ENCODE data around the gene TIMM50.

Gene TIMM50

DNA sequence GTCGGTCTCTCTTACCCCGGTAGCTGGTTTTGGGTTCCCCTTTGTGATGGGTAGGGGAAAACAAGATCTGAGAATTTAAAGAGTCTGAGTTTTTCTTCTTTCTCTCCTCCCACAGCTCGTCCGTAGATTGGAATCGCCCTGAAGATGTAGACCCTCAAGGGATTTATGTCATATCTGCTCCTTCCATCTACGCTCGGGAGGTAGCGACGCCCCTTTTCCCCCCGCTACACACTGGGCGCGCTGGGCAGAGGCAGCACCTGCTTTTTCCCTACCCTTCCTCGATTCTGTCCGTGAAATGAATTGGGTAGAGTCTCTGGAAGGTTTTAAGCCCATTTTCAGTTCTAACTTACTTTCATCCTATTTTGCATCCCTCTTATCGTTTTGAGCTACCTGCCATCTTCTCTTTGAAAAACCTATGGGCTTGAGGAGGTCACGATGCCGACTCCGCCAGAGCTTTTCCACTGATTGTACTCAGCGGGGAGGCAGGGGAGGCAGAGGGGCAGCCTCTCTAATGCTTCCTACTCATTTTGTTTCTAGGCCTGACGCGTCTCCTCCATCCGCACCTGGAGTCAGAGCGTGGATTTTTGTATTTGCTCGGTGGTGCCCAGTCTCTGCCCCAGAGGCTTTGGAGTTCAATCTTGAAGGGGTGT is 27.2 kb downstream of the TIMM50 start:
- TF ChIP-seq, protein P1, sequence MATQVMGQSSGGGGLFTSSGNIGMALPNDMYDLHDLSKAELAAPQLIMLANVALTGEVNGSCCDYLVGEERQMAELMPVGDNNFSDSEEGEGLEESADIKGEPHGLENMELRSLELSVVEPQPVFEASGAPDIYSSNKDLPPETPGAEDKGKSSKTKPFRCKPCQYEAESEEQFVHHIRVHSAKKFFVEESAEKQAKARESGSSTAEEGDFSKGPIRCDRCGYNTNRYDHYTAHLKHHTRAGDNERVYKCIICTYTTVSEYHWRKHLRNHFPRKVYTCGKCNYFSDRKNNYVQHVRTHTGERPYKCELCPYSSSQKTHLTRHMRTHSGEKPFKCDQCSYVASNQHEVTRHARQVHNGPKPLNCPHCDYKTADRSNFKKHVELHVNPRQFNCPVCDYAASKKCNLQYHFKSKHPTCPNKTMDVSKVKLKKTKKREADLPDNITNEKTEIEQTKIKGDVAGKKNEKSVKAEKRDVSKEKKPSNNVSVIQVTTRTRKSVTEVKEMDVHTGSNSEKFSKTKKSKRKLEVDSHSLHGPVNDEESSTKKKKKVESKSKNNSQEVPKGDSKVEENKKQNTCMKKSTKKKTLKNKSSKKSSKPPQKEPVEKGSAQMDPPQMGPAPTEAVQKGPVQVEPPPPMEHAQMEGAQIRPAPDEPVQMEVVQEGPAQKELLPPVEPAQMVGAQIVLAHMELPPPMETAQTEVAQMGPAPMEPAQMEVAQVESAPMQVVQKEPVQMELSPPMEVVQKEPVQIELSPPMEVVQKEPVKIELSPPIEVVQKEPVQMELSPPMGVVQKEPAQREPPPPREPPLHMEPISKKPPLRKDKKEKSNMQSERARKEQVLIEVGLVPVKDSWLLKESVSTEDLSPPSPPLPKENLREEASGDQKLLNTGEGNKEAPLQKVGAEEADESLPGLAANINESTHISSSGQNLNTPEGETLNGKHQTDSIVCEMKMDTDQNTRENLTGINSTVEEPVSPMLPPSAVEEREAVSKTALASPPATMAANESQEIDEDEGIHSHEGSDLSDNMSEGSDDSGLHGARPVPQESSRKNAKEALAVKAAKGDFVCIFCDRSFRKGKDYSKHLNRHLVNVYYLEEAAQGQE (IDR thresholded peaks at IDR 0.05; ENCODE audit: insufficient read depth in 1 of 2, low read depth in 2 of 2, low read length in 2 of 2): no peak
- TF ChIP-seq SIN3A (IDR thresholded peaks at IDR 0.05; ENCODE audit: borderline replicate concordance, insufficient read depth, low read length): no peak
- TF ChIP-seq FOXP2 (optimal IDR thresholded peaks at IDR 0.05; ENCODE audit: borderline replicate concordance, extremely low read depth, extremely low read length, insufficient read depth): no peak
- no peak for TF ChIP-seq TAF1 (IDR thresholded peaks at IDR 0.05; ENCODE audit: borderline replicate concordance, insufficient read depth, low read length)
- no peak for TF ChIP-seq POLR2AphosphoS5 (IDR thresholded peaks at IDR 0.05; ENCODE audit: low read depth, low read length)

DNA sequence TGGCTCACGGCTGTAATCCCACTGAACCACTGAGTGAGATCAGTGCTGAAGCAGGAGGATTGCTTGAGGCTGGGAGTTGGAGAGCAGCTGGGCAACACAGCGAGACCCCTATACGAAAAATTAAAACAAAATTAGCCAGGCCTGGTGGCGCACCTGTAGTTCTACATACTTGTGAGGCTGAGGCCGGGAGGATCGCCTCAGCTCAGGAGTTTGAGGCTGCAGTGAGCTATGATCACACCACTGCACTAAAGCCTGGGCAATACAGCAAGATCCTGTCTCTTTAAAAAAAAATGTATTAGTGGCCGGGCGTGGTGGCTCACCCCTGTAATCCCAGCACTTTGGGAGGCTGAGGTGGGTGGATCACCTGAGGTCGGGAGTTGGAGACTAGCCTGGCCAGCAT is 28.0 kb downstream of the TIMM50 start:
- TF ChIP-seq FOXP2 (optimal IDR thresholded peaks at IDR 0.05; ENCODE audit: borderline replicate concordance, extremely low read depth, extremely low read length, insufficient read depth): no peak
- TF ChIP-seq POLR2AphosphoS5 (IDR thresholded peaks at IDR 0.05; ENCODE audit: low read depth, low read length): no peak
- TF ChIP-seq, protein P1 (IDR thresholded peaks at IDR 0.05; ENCODE audit: insufficient read depth in 1 of 2, low read depth in 2 of 2, low read length in 2 of 2): no peak
- no peak for TF ChIP-seq SIN3A (IDR thresholded peaks at IDR 0.05; ENCODE audit: borderline replicate concordance, insufficient read depth, low read length)
- no peak for TF ChIP-seq TAF1 (IDR thresholded peaks at IDR 0.05; ENCODE audit: borderline replicate concordance, insufficient read depth, low read length)

DNA sequence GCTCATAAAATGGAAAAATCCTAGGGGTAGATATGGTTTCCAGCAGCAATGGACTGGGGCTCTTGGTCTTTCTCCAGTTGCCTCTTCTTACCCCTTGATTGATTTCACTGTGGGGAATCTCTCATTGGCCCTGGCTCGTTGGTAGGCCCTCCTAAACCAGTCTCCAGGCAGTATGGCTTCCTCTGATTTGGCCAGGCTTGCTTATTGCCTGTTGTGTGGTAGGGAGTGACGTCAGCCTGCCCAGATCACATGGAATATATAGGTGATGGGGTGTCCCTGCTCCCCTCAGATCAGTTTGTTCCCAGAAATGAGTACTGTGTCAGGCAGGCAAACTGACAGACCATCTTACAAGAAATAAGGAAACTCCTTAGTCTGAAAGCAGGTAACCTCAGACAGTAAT is 28.6 kb downstream of the TIMM50 start:
- TF ChIP-seq TAF1 (IDR thresholded peaks at IDR 0.05; ENCODE audit: borderline replicate concordance, insufficient read depth, low read length) (no peak), FOXP2 (optimal IDR thresholded peaks at IDR 0.05; ENCODE audit: borderline replicate concordance, extremely low read depth, extremely low read length, insufficient read depth) (no peak), POLR2AphosphoS5 (IDR thresholded peaks at IDR 0.05; ENCODE audit: low read depth, low read length) (no peak), SIN3A (IDR thresholded peaks at IDR 0.05; ENCODE audit: borderline replicate concordance, insufficient read depth, low read length) (no peak)
- TF ChIP-seq, protein P1 (IDR thresholded peaks at IDR 0.05; ENCODE audit: insufficient read depth in 1 of 2, low read depth in 2 of 2, low read length in 2 of 2): no peak

DNA sequence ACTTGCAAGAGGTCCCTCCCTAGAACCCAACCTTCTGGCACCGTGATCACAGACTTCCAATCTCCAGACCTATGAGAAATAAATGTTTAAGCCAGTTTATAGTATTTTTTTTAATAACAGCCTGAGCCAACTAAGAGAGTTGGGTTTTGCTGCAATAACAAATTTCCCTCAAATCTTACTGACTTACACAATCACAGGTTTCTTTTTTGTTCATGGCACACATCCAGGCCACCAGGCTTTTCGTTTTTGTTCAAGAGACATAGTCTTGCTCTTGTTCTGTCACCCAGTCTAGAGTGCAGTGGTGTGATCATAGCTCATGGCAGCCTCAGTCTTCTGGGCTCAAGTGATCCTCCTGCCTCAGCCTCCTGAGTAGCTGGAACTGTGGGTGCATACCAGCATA is 32.4 kb downstream of the TIMM50 start:
- TF ChIP-seq TAF1 (IDR thresholded peaks at IDR 0.05; ENCODE audit: borderline replicate concordance, insufficient read depth, low read length): no peak
- no peak for TF ChIP-seq POLR2AphosphoS5 (IDR thresholded peaks at IDR 0.05; ENCODE audit: low read depth, low read length)
- TF ChIP-seq, protein P1 (IDR thresholded peaks at IDR 0.05; ENCODE audit: insufficient read depth in 1 of 2, low read depth in 2 of 2, low read length in 2 of 2): no peak
- TF ChIP-seq SIN3A (IDR thresholded peaks at IDR 0.05; ENCODE audit: borderline replicate concordance, insufficient read depth, low read length): no peak
- TF ChIP-seq FOXP2 (optimal IDR thresholded peaks at IDR 0.05; ENCODE audit: borderline replicate concordance, extremely low read depth, extremely low read length, insufficient read depth): no peak
